ENCODE data around the gene AARS2. TPM values are rescaled to one million over a fixed set of nuclear protein-coding genes. Genes with fewer than 3 reads are reported as not detected.
"Not testable (repeated sequence)": the region's sequence is repeated elsewhere in the genome, so short reads cannot be mapped to it uniquely, and the experiment has no call there.

AARS2 gene
- polyA plus RNA-seq, 2 of the 4 experiments (the other 2 are of a cell fraction): 4.3 to 6.2 TPM

GRCh38 chr6:44315951-44316350 lies 2.8 kb upstream of the AARS2 start:
- Histone ChIP-seq H3K4me2 (no peak overlapping the region), H3K4me1 (peaks cover 7% of the 10 kb centered on the region; the same call in 2 of the 3 replicates), H3K27ac (no peak overlapping the region), H3K9me3 (no peaks in the 10 kb centered on the region), H3K4me3 (no peak overlapping the region)
- ChIA-PET POLR2A (no interaction called here), CTCF (interaction anchor here (2.4 kb wide), 1 partner anchor 22 kb away, joined by 10 read pairs; no protein-coding TSS in a partner anchor)
- no peak for FAIRE-seq
- no peak for ATAC-seq
- WGBS (ENCODE audit: missing lambda C conversion rate): 41% methylated on average over 5 of the region's 5 CpGs
- TF ChIP-seq, protein P1, sequence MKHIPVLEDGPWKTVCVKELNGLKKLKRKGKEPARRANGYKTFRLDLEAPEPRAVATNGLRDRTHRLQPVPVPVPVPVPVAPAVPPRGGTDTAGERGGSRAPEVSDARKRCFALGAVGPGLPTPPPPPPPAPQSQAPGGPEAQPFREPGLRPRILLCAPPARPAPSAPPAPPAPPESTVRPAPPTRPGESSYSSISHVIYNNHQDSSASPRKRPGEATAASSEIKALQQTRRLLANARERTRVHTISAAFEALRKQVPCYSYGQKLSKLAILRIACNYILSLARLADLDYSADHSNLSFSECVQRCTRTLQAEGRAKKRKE (CRISPR knock-in tag; IDR thresholded peaks at IDR 0.05; ENCODE audit: low read depth): no peak
- TF ChIP-seq NFE2L2 (conservative IDR thresholded peaks at IDR 0.05; ENCODE audit: low read length): no peak
- no peak for TF ChIP-seq CEBPB (IDR thresholded peaks at IDR 0.05)
- TF ChIP-seq POLR2AphosphoS2 (conservative IDR thresholded peaks at IDR 0.05; ENCODE audit: low read length): no peak
- TF ChIP-seq POLR2A (IDR thresholded peaks at IDR 0.05; ENCODE audit: low read length): no peak
- TF ChIP-seq CHD2 (IDR thresholded peaks at IDR 0.05; ENCODE audit: low read length, partially characterized antibody): no peak
- no peak for TF ChIP-seq RNF2 (IDR thresholded peaks at IDR 0.05; ENCODE audit: borderline replicate concordance, low read depth)
- TF ChIP-seq REST (IDR thresholded peaks at IDR 0.05): no peak
- no peak for DNase-seq (ENCODE audit: low read depth in 1 of 2, low spot score in 1 of 2)

GRCh38 chr6:44315516-44315915 lies 2.4 kb upstream of the AARS2 start:
- POLR2A ChIA-PET: no interaction called here
- no peaks in the 10 kb centered on the region for H3K9me3 ChIP-seq
- DNase-seq (ENCODE audit: low read depth in 1 of 2, low spot score in 1 of 2): no peak
- H3K4me1 ChIP-seq: peaks cover 7% of the 10 kb centered on the region; the same call in 2 of the 3 replicates
- no peak overlapping the region for H3K4me3 ChIP-seq
- no peak for FAIRE-seq
- H3K4me2 ChIP-seq: no peak overlapping the region
- ATAC-seq: no peak
- CTCF ChIA-PET: interaction anchor here (2.4 kb wide), 1 partner anchor 22 kb away, joined by 10 read pairs; no protein-coding TSS in a partner anchor
- TF ChIP-seq ZFP36 (IDR thresholded peaks at IDR 0.05; ENCODE audit: borderline replicate concordance, partially characterized antibody) (no peak), POLR2AphosphoS2 (conservative IDR thresholded peaks at IDR 0.05; ENCODE audit: low read length) (no peak), GATA3 (IDR thresholded peaks at IDR 0.05; ENCODE audit: borderline replicate concordance) (no peak), EP300 (IDR thresholded peaks at IDR 0.05) (no peak), FOXS1 (CRISPR knock-in tag; IDR thresholded peaks at IDR 0.05) (no peak), CBX2 (IDR thresholded peaks at IDR 0.05; ENCODE audit: borderline replicate concordance, low read depth) (no peak), MAX (IDR thresholded peaks at IDR 0.05) (no peak), SMC3 (IDR thresholded peaks at IDR 0.05) (no peak), PHF8 (IDR thresholded peaks at IDR 0.05; ENCODE audit: borderline replicate concordance, low read depth) (no peak), KDM1A (IDR thresholded peaks at IDR 0.05; ENCODE audit: low read depth) (no peak), CHD4 (IDR thresholded peaks at IDR 0.05; ENCODE audit: borderline replicate concordance) (no peak), NFE2L2 (conservative IDR thresholded peaks at IDR 0.05; ENCODE audit: low read length) (no peak)
- TF ChIP-seq, protein P1 (CRISPR knock-in tag; IDR thresholded peaks at IDR 0.05; ENCODE audit: low read depth): no peak
- TF ChIP-seq, protein P2, sequence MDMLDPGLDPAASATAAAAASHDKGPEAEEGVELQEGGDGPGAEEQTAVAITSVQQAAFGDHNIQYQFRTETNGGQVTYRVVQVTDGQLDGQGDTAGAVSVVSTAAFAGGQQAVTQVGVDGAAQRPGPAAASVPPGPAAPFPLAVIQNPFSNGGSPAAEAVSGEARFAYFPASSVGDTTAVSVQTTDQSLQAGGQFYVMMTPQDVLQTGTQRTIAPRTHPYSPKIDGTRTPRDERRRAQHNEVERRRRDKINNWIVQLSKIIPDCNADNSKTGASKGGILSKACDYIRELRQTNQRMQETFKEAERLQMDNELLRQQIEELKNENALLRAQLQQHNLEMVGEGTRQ (IDR thresholded peaks at IDR 0.05): no peak
- no peak overlapping the region for H3K27ac ChIP-seq
- 9% methylated on average over 3 of the region's 3 CpGs for WGBS (ENCODE audit: missing lambda C conversion rate)

GRCh38 chr6:44314657-44315056 lies 1.5 kb upstream of the AARS2 start:
- CTCF ChIA-PET: interaction anchor here (0.7 to 3.1 kb wide), 9 partner anchors 9 to 50 kb away, joined by 3 to 24 read pairs (median 4); no protein-coding TSS in a partner anchor
- POLR2A ChIA-PET; ATAC-seq; H3K4me3 ChIP-seq; H3K27ac ChIP-seq; H3K4me1 ChIP-seq; DNase-seq (ENCODE audit: low read depth in 1 of 2, low spot score in 1 of 2); H3K9me3 ChIP-seq; FAIRE-seq; H3K4me2 ChIP-seq: not testable (repeated sequence)
- 51% methylated on average over 8 of the region's 8 CpGs for WGBS (ENCODE audit: missing lambda C conversion rate)
